K562 (cell line): ENCODE data around the gene XPO1. TPM values are rescaled to one million over a fixed set of nuclear protein-coding genes. Genes with fewer than 3 reads are reported as not detected.

Source experiments
- ASH1L ChIP-seq: fragments of 450-650 bp; IDR thresholded peaks from 2 replicates; pipeline ENCODE4 v1.6.1; 2018; ENCODE audit warnings: borderline replicate concordance, mild to moderate bottlenecking, low read depth; ENCODE audit not compliant: partially characterized antibody
- C11orf30 ChIP-seq: fragments of 450-650 bp; IDR thresholded peaks from 2 replicates; pipeline ENCODE4 v1.6.1; 2016; ENCODE audit warnings: low read depth, mild to moderate bottlenecking
- ELF4 ChIP-seq: fragments of 450-650 bp; formaldehyde crosslinking; IDR thresholded peaks from 2 replicates; pipeline ENCODE4 v1.4.0; 2022; ENCODE audit warnings: missing genetic modification characterization
- ETS2 ChIP-seq: IDR thresholded peaks from 2 replicates; pipeline ENCODE4 v1.6.1; 2016; ENCODE audit warnings: borderline replicate concordance, missing genetic modification characterization, mild to moderate bottlenecking, moderate library complexity, missing compliant biosample characterization; ENCODE audit not compliant: poor library complexity, severe bottlenecking
- FOXJ2 ChIP-seq: fragments of 200-800 bp; sonication (Bioruptor generic); IDR thresholded peaks from 2 replicates; pipeline ENCODE4 v1.6.1; 2016; ENCODE audit warnings: missing genetic modification characterization, missing compliant biosample characterization
- GABPA ChIP-seq: fragments of 200-800 bp; sonication (Bioruptor generic); conservative IDR thresholded peaks from 2 replicates; pipeline ENCODE4 v1.6.1; 2016; ENCODE audit warnings: low read depth, missing genetic modification characterization, missing compliant biosample characterization
- HOXB6 ChIP-seq: fragments of 250-450 bp; sonication (Bioruptor Pico); IDR thresholded peaks from 2 replicates; pipeline ENCODE4 v1.5.1; 2022; ENCODE audit warnings: mild to moderate bottlenecking, borderline replicate concordance
- KAT7 ChIP-seq: sonication (generic); formaldehyde crosslinking; IDR thresholded peaks from 2 replicates; pipeline ENCODE4 v1.8.0; 2022; ENCODE audit warnings: missing genetic modification reagents, mild to moderate bottlenecking, borderline replicate concordance
- KDM1A ChIP-seq, 2 experiments: fragments of 450-650 bp; IDR thresholded peaks; 2 replicates each; pipeline ENCODE4 v1.6.1; 2016; ENCODE audit warnings: mild to moderate bottlenecking in 2 of 2
- NCOA4 ChIP-seq: fragments of 450-650 bp; IDR thresholded peaks from 2 replicates; pipeline ENCODE4 v1.6.1; 2018; ENCODE audit warnings: mild to moderate bottlenecking; ENCODE audit not compliant: partially characterized antibody
- NFIC ChIP-seq: fragments of 450-650 bp; IDR thresholded peaks from 2 replicates; pipeline ENCODE4 v1.6.1; 2017; ENCODE audit warnings: mild to moderate bottlenecking, inconsistent platforms
- PHF21A ChIP-seq: fragments of 450-650 bp; IDR thresholded peaks from 2 replicates; pipeline ENCODE4 v1.6.1; 2017; ENCODE audit warnings: low read depth, borderline replicate concordance
- POU5F1 ChIP-seq: fragments of 150-350 bp; IDR thresholded peaks from 2 replicates; pipeline ENCODE4 v1.6.1; 2014; ENCODE audit warnings: borderline replicate concordance, low read length, low read depth, mild to moderate bottlenecking; ENCODE audit not compliant: partially characterized antibody
- SMAD1 ChIP-seq: fragments of 150-350 bp; IDR thresholded peaks from 2 replicates; pipeline ENCODE4 v1.6.1; 2014; ENCODE audit warnings: low read length, low read depth; ENCODE audit not compliant: partially characterized antibody
- TRIM28 ChIP-seq: fragments of 450-650 bp; IDR thresholded peaks from 2 replicates; pipeline ENCODE4 v1.6.1; 2017
- YBX1 ChIP-seq: fragments of 450-650 bp; IDR thresholded peaks from 2 replicates; pipeline ENCODE4 v1.7.1; 2016; ENCODE audit warnings: mild to moderate bottlenecking
- ZNF717 ChIP-seq: fragments of 250-450 bp; sonication (Bioruptor Pico); IDR thresholded peaks from 2 replicates; pipeline ENCODE4 v1.5.0; 2021
- polyA plus RNA-seq, 8 experiments: library from polyadenylated mRNA; depleted of rRNA in 4 of 8; stranded (reverse) in 5 of 8; unstranded in 3 of 8; fragments of >200 nt; fragmentation: Nextera tagmentation in 2 of 8; fragmentation: Illumina TruSeq in 1 of 8; extraction: Ambion mirVana in 2 of 8; extraction: Trizol in 1 of 8; gene quantifications; 2 replicates each; pipeline versions ENCODE4 v1.2.1 to v1.2.3, GENCODE V29; 2011 to 2014; ENCODE audit warnings: inconsistent platforms in 1 of 8, missing spikeins in 1 of 8
- total RNA-seq, 7 experiments: library from RNA; depleted of rRNA in 6 of 7; stranded (reverse); fragments of >200 nt in 6 of 7; fragmentation: Illumina TruSeq in 2 of 7; extraction: Trizol in 2 of 7; gene quantifications; 2 replicates each; pipeline versions ENCODE4 v1.2.1 to v1.2.3, GENCODE V29; 2011 to 2021; ENCODE audit warnings: low replicate concordance in 1 of 7
- TF ChIP-seq, protein P1 (sequence below): sonication (generic); formaldehyde crosslinking; IDR thresholded peaks from 2 replicates; pipeline ENCODE4 v1.8.0; 2023; ENCODE audit warnings: mild to moderate bottlenecking, missing genetic modification reagents
- TF ChIP-seq, protein P2 (sequence below): fragments of 450-650 bp; IDR thresholded peaks from 2 replicates; pipeline ENCODE4 v1.6.1; 2016; ENCODE audit warnings: low read depth, mild to moderate bottlenecking, moderate library complexity
- TF ChIP-seq, protein P3 (sequence below): sonication (generic); formaldehyde crosslinking; IDR thresholded peaks from 2 replicates; pipeline ENCODE4 v1.5.0; 2020; ENCODE audit warnings: missing genetic modification reagents

XPO1 gene
- total and polyA plus RNA-seq, 9 of the 15 experiments (the other 6 are each of a cell fraction or from before 2014, with no cell fraction given), result 86.2 to 307 (median 216) TPM

DNA sequence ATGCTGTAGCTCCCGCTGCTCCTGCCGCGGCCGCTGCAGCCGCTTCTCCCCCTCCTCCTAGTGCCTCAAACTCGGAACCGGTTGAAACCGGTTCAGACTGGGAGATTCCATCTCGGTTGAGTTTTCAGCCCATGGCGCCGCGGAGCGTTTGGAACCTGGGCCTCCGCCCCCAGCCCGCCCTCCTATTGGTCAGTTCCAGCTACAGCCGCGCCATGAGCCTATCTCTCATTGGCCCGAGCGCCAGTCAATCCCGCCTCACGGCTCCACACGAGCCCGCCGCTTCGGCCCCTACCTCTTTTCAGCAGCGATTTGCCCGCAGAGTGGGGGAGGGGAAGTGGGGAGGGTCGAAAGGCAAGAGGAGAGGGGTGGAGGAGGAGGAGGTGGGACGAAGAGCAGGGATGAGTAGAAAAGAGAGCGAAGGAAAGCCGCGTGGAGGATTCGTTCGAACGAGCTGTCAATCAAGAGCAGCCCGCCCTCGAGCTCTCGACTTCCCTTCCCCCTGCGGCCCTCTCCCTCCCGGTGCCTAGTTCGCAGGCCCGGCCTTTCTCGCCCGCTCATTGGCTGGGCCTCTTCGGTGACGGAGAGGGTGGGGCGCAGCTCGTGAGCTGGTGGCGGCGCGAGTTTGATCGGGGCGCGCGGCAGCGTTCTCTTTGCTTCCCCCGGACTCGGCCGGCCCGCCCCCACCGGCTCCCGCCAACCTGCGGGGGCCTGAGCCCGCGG lies at the start of gene XPO1 (continued):
- no peak for TF ChIP-seq C11orf30
- no peak for TF ChIP-seq ETS2
- TF ChIP-seq ZNF717 (CRISPR knock-in tag), result no peak
- TF ChIP-seq ASH1L, result peak; percentile 95
- no peak for TF ChIP-seq NCOA4
- TF ChIP-seq, protein P1, sequence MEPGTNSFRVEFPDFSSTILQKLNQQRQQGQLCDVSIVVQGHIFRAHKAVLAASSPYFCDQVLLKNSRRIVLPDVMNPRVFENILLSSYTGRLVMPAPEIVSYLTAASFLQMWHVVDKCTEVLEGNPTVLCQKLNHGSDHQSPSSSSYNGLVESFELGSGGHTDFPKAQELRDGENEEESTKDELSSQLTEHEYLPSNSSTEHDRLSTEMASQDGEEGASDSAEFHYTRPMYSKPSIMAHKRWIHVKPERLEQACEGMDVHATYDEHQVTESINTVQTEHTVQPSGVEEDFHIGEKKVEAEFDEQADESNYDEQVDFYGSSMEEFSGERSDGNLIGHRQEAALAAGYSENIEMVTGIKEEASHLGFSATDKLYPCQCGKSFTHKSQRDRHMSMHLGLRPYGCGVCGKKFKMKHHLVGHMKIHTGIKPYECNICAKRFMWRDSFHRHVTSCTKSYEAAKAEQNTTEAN (CRISPR knock-in tag), result no peak
- TF ChIP-seq ELF4 (CRISPR knock-in tag), result no peak; the same call in 1 of the 2 replicates
- peak; percentile 36 for TF ChIP-seq SMAD1
- TF ChIP-seq FOXJ2 (tag), result no peak
- TF ChIP-seq, protein P2, sequence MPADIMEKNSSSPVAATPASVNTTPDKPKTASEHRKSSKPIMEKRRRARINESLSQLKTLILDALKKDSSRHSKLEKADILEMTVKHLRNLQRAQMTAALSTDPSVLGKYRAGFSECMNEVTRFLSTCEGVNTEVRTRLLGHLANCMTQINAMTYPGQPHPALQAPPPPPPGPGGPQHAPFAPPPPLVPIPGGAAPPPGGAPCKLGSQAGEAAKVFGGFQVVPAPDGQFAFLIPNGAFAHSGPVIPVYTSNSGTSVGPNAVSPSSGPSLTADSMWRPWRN, result peak; percentile 64; the same call in 1 of the 2 replicates
- TF ChIP-seq NFIC, result peak; percentile 52
- TF ChIP-seq, protein P3, sequence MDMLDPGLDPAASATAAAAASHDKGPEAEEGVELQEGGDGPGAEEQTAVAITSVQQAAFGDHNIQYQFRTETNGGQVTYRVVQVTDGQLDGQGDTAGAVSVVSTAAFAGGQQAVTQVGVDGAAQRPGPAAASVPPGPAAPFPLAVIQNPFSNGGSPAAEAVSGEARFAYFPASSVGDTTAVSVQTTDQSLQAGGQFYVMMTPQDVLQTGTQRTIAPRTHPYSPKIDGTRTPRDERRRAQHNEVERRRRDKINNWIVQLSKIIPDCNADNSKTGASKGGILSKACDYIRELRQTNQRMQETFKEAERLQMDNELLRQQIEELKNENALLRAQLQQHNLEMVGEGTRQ (CRISPR knock-in tag), result no peak
- peak in 1 of 2 experiments; percentile 82; a peak in 2 of 4 replicates for TF ChIP-seq KDM1A (IDR thresholded peaks at IDR 0.05)
- TF ChIP-seq HOXB6 (CRISPR knock-in tag), result no peak
- no peak for TF ChIP-seq PHF21A
- TF ChIP-seq YBX1, result no peak
- TF ChIP-seq TRIM28, result no peak
- no peak; the same call in 1 of the 2 replicates for TF ChIP-seq KAT7
- peak; percentile 40 for TF ChIP-seq POU5F1
- TF ChIP-seq GABPA, result peak; percentile 82
